Measurements from ENCODE around the gene LSM3.

Gene LSM3

DNA sequence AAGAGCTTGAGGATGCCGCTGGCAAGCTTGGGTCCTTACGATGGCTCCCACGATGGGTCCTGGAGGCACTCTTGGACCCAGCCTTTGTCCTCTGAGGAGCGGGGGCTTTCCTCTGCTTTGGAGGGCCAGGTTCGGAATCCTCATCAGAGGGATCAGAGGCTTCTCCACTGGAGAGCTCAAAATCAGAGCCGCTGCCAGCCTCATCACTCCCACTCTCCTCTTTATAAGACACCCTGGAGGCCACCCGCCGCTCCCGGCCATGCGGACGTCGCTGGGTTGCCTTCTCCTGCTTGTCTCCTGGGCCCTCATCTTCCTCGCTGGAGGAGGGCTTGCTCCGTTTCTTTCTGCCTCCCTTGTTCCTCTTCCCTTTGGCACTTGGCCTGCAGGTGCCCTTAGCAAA lies 20.2 kb upstream of the LSM3 start:
- no peak for DNase-seq

DNA sequence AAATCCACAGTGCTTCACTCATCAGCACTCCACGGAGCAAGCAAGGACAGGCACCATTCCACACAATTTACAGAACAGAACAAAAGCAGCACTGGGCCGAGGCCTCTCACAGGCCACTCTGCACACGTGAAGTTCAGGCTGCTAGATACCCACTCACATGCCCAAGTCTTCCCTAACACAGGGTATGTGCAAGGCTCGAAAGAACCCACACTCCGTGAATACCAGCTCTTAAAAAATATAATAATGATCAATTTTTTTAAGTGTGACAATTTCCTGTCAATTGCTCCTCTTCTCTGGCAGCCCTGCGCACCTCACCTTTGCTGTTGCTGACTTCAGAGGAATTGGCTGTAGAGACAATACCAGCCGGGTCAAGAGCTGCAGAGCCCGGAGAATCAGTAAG lies 19.2 kb upstream of the LSM3 start:
- no peak for DNase-seq

DNA sequence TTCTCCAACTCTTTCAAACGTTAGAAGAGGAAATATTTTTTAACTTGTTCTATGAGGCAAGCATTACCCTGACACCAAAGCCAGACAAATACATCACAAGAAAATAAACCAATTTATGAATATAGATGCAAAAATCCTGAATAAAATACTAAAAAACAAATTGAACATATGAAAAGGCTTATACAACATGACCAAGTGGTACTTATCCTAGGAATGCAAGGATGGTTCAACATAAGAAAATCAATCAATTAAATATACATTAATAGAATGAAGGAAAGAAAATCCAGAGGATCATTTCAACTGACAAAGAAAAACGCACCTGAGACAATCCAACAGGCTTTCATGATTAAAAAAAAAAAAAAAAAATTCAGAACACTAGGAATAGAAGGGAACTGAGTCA lies 17.3 kb upstream of the LSM3 start:
- DNase-seq, result no peak

DNA sequence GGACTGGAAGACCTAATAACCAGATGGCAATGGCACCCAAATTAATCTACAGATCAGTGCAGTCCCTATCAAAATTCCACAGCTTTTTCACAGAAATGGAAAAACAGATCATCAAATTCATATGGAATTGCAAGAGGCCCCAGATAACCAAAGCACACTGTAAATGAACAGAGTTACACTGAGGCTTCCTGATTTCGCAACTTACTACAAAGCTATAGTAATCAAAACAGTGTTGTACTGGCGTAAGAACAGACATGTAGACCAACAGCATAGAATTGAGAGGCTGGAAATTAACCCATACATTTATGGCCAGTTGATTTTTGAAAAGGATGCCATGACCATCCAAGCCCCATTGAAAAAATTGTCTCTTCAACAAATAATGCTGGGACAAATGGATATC lies 16.4 kb upstream of the LSM3 start:
- no peak for DNase-seq

DNA sequence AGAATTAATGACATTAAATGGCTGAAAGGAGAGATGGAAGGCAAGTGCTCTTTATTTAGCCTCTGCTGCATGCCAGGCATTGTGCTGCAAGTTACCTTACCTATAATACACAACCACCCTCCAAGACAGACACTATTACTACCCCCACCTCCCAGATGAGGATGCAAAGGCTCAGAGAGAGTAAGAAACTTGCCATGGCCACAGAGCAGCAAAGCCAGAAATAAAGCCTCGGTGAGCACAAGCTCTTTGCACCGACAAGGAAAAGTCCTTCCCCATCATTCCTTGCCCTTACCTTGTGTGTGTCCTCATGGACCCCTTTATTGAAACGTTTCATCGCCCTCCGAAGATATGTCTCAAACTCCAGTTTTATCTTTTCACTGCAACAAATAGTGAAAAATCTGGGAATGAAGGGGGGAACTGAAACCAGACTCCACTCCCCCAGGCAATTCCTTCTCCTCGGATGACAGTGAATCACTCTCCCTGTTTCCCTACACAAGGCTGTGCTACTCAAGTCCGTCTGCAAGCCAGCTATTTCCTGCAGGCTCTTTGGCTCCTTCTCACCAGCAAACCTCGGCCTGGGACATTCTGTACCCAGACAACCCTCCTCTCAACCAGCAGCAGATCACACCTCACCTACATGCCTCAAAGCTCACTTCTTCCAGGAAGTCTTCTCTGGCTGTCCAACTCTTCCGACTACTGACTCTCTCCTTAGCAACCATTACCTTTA lies 11.6 kb upstream of the LSM3 start:
- no peak for DNase-seq

DNA sequence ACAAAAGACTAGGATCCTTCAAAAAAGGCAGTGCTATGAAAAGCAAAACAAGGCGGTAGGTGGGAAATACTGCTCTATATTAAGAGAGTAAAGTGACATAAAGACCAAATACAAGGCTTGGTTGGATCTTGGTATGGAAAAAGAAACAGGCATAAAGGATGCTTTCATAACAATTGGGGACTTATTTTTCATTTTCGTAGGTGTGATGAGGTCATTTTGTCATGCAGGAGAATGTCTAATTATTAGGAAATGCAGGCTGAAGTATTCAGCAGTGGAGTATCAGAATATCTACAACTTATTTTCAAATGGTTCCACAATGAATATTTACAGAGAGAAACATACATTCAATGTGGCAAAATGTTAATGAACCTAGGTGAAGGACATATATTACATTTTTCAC lies 9.2 kb upstream of the LSM3 start:
- DNase-seq, result no peak

DNA sequence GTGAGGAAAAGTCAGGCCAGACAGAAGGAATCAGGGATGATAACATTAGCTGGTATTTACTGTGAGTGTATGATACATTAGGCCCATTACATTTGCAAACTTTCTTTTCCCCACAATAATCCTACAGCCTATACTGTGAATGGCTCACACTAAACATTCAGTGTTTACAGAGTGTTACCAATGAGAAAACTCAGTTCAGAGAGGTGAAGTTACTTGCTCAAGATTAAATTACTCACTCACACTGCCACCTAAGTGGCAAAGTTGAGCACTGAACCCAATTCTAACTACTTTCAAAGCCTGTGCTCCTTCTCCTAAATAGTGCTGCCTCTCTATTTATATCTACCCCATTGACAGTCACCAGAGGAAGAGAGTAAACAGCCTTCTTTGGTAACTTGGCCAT lies 8.7 kb upstream of the LSM3 start:
- no peak for DNase-seq

DNA sequence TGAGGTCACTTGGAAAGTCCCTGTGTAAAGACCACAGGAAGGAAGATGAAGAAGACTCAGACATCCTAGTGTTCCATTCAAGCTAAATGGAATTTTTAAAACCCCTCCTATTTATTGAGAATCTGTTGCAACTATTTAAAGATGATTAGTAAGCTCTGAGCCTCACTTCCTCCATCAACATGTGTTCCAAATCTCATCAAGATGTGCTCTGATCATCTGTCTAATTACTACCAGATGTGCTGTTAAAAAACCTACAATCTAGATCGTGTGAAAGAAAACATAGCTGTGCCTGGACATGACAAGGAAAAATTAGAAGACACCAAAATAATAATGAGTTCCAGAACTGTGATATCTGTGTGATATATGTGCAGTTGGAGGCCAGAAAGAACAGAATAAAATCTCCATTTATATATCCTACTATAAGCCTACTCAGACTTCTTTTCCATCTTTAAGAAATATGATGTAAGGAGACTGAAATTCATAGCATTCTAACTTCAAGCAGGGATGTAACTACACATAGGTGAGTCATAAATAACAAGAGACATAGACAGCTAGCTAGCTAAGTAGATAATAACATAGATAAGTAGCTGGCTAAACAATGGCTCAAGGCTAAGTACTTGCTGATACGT lies 8.0 kb upstream of the LSM3 start:
- DNase-seq, result peak; percentile 11

DNA sequence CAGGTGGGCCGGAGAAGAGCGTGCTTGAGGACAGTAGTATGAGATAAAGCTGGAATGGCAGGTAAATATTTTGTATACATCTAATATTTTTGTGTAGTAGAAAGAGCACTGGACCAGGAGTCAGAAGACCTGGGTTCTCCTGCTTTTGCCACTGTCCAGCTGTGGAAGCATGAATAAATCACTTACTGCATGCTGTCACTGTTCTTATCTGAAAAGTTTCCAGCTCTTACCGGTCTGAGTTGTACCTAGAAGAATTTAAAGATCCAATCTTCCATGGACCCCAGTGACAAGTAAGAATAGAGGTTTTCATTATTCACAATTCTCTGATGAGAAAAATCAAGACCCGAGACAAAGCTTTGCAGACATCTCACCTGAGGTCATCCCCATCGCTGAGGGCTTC lies 6.1 kb upstream of the LSM3 start:
- DNase-seq, result no peak

DNA sequence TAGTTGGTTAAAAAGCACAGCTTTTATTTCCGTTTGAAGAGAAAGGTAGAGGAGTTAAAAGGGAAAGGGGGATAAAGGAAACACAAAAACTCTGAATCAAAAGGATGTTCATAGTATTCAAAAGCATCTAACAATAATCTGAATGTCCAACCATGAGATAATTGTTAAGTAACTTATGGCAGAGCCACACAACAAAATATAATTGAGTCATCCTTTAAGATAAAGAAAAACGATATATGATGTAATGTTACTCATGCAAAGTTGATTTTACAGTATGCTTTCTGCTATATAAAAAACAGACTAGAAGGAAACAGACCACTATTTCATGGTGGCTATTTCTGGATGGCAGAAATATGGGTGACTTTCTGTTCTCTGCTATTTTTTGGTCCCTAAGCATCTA lies 4.1 kb upstream of the LSM3 start:
- DNase-seq, result no peak

DNA sequence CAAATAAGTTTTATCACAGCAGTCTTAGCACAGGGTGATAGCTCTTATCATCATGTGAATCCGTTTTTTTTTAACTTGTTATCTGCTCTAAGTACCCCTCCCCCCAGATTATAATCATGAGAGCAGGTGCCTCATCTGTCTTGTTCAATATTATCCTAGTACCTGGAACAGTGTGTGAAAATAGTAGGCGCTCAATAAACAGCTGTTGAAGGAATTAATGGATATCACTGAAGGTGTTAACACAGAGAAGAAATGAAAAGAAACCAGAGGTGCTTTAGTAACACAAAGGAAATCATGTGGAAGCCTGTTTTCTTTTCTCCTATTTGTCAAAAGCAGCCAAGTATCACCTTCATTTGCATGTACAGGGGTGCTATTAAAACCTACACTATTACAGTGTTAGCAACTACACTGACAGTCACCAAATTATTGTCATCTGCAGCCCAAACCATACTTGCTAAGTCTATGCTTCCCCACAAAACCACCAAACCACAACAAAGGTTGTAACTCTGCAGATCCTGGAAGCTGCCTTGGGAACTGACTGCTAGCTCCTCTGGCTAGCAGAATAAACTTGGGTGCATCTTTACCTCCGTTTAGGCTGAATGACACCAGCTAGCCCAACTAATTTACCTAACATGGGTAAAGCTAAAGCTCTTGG lies 3.1 kb upstream of the LSM3 start:
- DNase-seq, result no peak

DNA sequence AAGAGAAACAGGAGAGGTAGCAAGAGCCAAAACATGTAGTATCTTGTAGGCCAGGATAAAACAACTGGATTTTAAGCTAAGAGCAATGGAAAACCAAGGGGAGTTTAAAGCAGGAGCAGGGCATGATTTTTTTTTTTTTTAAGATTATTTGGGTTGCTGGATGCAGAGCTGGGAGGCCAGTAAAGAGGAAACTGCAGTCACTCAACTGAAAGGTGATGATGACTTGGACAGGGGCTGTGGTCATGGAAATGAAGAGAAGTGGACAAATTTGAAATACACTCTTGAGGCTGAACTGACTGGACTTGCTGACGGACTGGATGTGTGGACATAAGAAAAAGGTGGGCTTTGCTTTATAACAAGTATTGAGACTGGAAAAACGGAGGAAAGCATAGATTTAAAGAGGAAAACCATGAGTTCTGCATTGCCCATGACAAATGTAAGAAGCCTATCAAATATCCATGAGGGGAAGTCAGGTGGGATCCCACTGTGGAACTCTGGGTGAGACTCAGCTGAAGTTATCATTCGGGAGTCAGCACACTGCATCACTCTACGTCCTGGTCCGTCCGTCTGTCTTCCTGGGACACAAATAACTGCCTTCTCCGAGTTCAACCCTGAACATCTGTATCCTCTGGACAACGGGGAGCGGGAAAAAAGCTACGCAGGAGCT lies 904 bp upstream of the LSM3 start:
- DNase-seq, result no peak

DNA sequence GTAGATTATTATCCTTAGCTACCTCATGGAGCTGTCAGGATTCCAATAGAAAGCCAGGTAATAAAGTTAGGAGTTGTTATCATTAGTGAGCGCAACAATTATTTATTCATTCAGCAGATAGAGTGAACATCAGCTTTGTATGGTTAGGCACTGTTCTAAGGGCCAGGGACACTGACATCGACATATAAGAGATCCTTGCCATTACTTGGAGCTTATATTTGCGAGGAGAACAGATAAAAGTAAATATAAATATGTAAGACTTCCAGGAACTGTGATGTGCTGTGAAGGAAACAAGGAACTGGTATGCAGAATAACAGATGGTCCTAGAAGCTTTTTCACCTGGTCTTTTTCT lies 473 bp downstream of the LSM3 start:
- DNase-seq, result no peak

DNA sequence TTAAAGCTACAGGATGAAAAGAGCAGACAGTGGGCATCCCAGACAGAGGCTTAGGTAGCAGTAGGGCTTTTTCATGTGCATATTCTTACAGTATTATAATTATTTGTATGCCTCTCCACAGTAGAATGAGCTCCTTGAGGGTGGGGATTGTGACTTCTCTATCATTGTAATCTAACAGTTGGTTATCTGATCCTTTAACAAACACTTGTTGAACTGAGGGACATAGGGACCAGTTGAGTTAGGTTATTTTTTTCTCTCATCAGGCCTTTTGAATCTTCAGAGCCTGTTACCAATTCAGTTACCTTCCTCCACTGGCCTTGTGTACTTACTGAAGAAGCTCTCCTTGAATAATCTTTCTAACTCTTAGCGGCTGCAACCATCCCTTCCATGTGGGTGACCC lies 1.2 kb downstream of the LSM3 start:
- DNase-seq, result no peak

DNA sequence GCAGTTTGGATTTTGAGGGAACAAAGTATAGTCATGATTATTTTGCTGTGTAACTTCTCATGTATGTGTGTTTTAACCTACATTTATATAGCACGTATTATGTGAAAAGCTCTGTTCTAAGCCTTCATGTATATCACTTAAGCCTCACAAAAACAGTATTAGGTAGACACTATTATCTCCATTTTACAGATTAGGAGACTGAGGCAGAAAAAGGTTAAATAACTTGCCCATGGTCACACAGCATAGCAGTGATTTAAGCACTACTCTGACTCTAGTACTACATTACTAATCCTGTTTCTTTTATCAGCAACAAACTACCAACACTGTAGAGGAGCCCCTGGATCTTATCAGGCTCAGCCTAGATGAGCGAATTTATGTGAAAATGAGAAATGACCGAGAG lies 2.6 kb downstream of the LSM3 start:
- no peak for DNase-seq

DNA sequence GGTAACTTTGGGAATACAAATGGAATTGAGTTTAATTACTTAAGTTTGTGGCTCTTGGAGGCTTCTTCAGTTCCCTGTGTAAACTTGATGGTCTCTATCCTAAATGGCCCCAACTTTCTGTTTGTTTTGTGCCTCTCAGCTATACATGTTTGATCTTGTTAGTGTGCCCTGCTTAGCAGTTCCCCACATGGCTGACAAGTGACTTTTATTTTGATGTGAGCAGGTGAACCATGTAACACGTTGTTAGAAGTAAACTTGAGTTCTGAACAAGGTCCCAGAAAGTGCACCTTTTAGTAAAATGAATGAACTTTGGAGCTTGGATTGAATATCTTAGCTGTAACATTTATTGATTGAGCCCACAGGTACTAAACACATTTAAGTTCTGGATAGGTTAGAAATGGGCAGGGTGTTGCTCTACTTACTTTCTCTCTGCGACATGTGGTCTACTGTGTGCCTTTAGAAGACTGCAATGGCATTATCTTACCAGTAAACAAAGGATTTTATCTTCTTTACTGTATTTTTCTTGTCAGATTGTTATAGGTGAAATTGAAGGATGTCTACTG lies 4.5 kb downstream of the LSM3 start:
- no peak for DNase-seq

DNA sequence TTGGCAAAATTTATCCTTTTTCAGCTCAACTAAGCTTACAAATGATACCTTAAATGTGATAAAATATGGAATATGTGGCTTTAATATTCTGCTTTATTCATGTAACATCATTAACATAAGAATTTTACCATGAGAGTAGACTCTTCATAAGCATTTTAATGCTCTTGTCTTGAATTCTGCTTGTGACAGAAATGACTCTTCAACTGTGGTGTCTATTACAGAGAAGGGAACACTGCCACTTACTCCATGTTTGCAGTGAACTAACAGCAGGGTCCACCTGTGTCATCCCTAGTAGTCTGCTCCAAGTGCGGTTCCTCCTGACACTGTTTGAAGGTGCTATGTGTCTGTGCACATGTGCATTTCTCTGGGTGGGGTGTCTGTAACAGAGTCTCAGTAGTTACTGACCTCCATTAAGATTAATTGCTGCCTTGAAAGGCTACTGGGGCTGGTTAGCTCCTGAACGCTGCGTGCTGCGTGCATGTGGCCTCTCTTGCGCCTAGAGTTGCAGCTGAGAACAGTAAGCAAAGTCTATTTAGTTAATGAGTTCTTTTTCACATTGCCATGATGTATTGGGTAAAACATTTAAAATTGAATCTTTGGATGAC lies 8.3 kb downstream of the LSM3 start:
- DNase-seq, result no peak

DNA sequence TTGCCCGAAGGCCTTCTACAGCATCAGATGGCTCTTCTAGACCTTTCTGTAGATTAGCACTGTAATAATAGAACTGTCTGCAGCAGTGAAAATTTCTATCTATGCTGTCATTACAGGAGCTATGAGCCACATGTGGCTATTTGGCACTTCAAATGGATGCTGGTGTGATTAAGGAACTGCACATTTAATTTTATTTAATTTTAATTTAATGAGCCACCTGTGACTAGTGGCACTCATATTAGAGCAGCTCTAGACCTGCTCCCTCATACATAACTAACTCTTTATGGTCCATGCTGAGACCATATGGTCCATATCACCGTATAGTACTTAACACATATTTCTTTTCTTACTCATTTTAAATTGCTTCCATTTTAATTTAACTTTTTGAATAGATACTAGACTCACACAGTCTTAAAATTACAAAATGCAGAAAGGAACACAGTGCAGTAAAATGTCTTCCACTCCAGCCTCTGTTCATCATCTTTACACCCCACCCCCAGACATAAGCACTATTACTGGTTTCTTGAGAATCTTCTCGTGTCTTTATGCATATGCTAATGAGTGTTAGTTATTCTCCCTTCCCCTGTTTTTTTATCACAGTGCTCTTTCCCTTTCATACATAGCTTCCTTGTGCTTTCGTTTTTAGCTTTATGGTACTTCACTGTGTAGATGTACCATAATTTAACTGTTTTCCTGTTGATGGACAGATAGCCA lies 9.6 kb downstream of the LSM3 start:
- DNase-seq, result no peak

DNA sequence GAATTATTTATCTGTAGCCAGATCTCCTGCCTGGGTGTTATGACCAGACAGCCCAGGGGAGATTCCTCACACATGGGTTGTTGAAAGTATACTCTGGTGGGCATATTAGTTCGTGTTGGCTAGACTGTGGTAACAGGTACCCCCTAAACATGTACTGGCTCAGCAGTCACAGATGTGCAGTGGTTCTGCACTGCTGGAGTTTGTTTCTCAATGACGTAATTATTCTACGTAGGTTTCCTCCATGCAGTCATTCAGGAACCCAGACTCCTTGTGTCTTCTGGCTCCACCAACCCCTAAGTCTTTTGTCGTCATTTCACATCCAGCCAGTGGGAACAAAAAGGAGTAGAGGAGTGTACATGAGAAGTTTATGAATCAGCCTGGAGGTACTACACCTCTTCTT lies 16.2 kb downstream of the LSM3 start:
- DNase-seq, result no peak

DNA sequence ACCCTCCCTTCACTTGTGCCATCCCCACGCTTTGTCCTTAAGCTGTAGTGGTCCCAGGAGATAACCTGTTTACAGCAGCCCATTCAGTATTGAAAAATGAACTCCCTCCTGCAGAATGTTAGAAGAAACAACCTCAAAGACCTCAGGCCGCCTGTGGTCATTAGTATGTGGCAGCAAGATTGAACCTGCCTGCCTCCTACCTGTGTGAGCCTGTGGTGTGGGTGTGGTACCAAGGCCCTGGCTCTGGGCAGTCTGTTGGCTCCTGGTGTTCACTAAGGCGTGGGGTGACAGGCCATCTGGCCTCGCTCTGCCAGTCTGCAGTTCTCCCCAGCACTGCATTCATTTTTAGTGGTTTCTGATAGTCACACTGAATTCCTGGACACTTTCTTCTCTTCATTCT lies 21.0 kb downstream of the LSM3 start:
- no peak for DNase-seq

DNA sequence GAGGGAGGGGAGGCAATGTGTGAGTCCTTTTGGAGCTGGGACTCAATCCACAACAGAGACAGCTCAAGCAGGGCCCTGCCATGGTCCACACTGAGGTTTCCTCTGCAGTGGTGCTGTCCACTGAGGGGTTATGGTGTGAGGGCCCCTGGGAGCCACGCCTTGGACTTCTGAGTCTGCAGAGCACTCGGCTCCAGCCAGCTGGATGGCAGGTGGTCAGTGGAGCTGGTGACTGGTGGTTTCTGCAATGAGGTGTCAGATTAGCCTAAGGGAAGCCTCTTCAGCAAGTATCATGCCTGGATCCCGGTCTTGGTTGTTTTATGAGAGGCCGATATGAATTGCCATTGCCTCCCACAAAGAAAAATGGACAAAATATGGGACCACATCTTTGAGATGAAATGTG lies 21.7 kb downstream of the LSM3 start:
- DNase-seq, result no peak

DNA sequence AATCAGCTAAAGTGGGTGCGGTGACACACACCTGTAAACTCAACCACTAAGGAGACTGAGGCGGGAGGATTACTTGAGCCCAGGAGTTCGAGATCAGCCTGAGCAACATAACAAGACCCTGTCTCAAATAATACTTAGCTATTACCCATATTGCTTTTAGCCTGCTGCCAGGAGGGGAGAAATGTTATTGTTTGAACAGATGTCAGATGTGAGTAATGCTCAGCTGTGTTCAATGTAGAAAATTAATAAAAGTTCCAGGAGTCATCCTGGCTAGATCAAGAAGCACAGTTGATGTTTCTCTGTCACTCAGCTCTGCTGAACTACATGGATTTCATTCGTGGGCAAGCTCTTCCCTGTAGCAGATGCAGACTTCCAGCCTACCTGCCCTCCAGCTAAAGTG lies 22.2 kb downstream of the LSM3 start:
- DNase-seq, result no peak

Measured in eye (tissue), 1 donor.